Stimulated activated CD4-positive, alpha-beta T cell treated with anti-CD3 and anti-CD28 coated beads, Interleukin-2, amount 100 ng/mL, for 4 hours (primary cell): ENCODE measurements around the gene PRDX5.

Experiments
- DNase-seq: peaks from one replicate; pipeline ENCODE4 v3.0.0-alpha.2; 2020; ENCODE audit warnings: low read depth

Gene PRDX5

GRCh38 chr11:64317961-64318765 is at the start of gene PRDX5:
Gene PRDX5, plus strand, starts transcription at chr11:64318121. Its CDS starts 95 bp downstream, at chr11:64318216.
- DNase-seq = peak; percentile 90

- no peak for DNase-seq
Measured at GRCh38 chr11:64268893-64269539, 48.9 kb upstream of the PRDX5 start.

- DNase-seq = peak; percentile 97
Measured at GRCh38 chr11:64269540-64270220, 48.2 kb upstream of the PRDX5 start.

GRCh38 chr11:64275031-64275800 is 42.7 kb upstream of the PRDX5 start:
- DNase-seq = no peak

- DNase-seq = no peak
Measured at GRCh38 chr11:64275841-64276240, 42.1 kb upstream of the PRDX5 start.

GRCh38 chr11:64276653-64277431 is 41.1 kb upstream of the PRDX5 start:
- DNase-seq = no peak

- DNase-seq = no peak
Measured at GRCh38 chr11:64278576-64279190, 39.2 kb upstream of the PRDX5 start.

- no peak for DNase-seq
Measured at GRCh38 chr11:64281957-64282770, 35.8 kb upstream of the PRDX5 start.

GRCh38 chr11:64283092-64283491 is 34.8 kb upstream of the PRDX5 start:
- no peak for DNase-seq

GRCh38 chr11:64284048-64284961 is 33.6 kb upstream of the PRDX5 start, which contains the start of gene BAD:
Gene BAD, minus strand, starts transcription at chr11:64284665. Its CDS starts 297 bp downstream, at chr11:64284368.
- DNase-seq = peak; percentile 88

- DNase-seq = peak; percentile 87
Measured at GRCh38 chr11:64284962-64285884, 32.7 kb upstream of the PRDX5 start, which contains the start of gene GPR137. Gene GPR137, plus strand, starts transcription at chr11:64285848. Its CDS starts 677 bp downstream, at chr11:64286525.

- no peak for DNase-seq
Measured at GRCh38 chr11:64285885-64286800, 31.8 kb upstream of the PRDX5 start.

GRCh38 chr11:64286801-64287159 is 31.1 kb upstream of the PRDX5 start:
- DNase-seq = no peak

GRCh38 chr11:64287676-64288352 is 30.1 kb upstream of the PRDX5 start:
- no peak for DNase-seq

- DNase-seq = no peak
Measured at GRCh38 chr11:64288353-64288750, 29.6 kb upstream of the PRDX5 start.

GRCh38 chr11:64289002-64289564 is 28.8 kb upstream of the PRDX5 start:
- DNase-seq = no peak
